GM18873 (cell line): Measurements from ENCODE around the gene FBXO31.

Experiments
- ATAC-seq: cut with Tn5 transposase; IDR thresholded peaks from one replicate; pipeline ENCODE4 v1.9.1; 2021; ENCODE audit warnings: mild to moderate bottlenecking, moderate library complexity, moderate number of reproducible peaks; ENCODE audit not compliant: unreplicated experiment, low FRiP score

Gene FBXO31

DNA sequence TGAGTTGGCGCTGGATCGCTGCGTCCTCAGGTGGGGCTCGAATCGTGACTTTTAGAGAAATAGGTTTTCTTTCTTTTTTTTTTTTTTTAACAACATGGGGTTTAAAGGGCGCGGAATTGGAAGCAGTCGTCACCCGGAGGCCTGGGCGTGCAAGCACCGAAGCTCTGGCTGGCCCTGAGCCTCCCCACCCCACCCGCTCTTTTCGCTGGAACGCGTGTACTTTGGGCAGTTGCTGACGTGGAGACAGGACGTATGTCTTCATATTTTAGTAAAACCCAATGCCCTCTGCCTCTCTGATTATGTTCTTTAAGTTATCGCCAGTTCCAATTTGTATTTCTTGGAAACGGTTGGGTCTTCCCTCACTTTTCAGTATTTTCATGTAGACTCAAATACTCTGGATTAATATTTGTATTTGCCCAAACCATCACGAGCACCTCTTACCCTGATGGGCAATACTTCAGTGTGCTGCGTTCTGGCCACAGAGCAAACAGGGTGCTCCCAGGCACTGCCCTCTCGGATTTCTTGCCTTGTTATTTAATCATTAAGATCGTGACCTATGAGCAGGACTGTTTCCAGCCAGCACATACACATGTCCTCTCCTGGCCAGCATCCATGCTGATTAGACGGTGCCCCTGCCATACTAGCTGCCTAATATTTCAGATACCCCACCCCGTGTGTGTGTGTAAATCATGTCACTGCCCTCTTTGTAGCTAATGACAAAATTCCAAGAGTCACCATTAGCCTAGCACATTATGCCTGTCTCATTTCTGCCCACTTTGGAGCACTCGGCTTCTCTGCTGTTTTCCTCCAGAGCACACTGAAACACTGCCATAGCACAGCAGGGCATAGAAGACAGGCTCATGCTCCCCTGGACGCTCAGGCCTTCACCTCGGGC lies 65.6 kb downstream of the FBXO31 start:
- ATAC-seq = no peak

- ATAC-seq = peak; percentile 83
Observed at GRCh38 chr16:87316923-87317749, 66.4 kb downstream of the FBXO31 start, which contains the start of gene C16orf95. Gene C16orf95 (minus strand): TSS chr16:87317392. CDS start chr16:87317242, 150 bp downstream.

DNA sequence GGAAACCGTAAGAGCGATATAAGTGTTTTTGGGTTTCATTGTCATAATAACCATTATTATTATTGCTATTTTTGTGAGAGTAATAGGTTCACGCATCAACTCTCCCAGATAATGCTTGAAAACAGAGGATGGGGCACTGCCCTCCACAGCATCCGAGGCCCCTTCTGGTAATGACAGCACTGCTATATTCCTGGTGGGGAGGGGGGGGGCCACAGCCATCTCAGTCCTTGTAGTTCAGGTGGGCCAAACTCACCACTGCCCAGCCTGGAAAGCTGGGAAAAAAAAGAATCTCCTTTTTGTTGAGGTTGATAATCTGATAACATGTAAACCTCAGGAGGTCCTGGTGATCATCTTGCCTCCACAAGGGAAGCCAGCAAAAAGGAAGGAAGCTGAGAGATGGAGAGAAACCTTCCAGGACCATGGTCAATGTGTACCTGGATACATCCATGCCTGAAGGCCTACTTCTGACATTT lies 67.1 kb downstream of the FBXO31 start:
- ATAC-seq = no peak

DNA sequence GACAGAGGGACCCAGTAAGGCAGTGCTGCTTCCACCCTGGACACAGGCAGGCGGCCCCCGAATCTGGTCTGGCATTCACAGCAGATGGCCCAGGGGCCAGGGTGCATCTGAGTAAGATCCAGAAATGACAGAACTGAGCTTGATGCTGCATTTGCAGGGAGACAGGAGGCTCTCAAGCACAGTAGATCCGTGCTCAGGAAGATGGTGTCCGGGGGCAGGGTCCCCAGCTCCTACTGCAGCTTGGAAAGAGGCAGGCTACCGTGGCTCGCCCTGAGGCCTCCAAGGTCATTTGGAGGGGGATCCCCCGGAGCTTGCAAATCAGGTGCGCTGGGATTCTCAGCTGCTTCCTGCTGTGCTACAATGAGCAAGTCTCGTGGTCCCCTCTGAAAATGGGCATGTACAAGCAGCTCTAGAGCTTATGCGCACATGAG lies 68.6 kb downstream of the FBXO31 start:
- no peak for ATAC-seq

DNA sequence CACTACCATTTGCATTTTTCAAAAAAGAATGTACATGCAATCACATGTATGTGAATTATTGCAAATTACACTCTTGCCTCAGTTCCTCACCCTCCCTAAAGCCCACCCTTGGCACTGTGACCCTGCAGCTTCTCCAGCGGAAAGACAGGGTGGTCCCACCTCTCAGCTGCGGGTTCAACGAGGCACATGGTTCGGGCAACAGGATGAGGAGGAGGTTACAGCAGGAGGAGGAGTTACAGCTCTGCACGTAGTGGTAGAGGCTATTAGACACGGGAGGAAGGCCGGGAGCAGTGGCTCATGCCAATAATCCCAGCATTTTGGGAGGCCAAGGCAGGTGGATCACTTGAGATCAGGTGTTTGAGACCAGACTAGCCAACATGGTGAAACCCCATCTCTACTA lies 71.6 kb downstream of the FBXO31 start:
- ATAC-seq = no peak

DNA sequence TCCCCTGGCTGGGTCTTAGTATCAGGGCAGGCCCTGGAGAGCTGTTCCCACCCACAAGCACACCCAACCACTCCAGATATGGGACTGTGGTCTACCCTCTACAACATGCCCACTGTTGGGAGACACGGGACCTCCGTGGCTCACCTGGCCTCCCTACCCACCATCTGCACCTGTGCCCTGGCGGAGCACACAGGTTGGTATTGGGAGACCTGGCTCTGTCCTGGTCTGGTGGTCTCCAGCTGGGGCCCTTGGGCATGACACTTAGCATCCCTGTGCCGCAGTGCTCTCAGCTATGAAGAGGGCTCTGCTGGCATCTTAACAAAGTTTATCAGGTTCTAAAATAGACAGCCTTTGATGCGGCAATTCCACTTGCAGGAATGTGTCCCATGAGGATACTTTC lies 72.2 kb downstream of the FBXO31 start:
- no peak for ATAC-seq

DNA sequence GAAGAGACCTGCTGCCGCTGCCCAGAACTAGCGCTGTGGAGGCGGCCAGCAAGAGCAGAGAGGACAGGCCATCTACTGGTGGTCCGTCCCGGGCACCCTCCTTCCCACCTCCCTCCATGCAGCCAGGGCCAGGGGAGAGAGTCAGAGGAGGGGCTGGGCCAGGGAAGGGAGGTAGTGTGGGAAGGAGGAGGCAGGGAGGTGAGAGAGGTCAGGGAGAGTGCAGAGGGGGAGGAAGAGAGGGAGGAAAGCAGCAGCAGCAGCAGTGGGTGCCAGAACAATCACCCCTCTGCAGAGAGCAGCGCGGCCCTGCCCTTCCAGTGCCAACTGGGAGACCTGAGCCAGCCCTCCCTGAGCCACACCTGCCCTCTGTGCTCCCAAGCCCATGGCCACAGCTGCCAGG lies 73.0 kb downstream of the FBXO31 start:
- no peak for ATAC-seq

GRCh38 chr16:87309620-87310525 lies 73.7 kb downstream of the FBXO31 start:
- no peak for ATAC-seq

DNA sequence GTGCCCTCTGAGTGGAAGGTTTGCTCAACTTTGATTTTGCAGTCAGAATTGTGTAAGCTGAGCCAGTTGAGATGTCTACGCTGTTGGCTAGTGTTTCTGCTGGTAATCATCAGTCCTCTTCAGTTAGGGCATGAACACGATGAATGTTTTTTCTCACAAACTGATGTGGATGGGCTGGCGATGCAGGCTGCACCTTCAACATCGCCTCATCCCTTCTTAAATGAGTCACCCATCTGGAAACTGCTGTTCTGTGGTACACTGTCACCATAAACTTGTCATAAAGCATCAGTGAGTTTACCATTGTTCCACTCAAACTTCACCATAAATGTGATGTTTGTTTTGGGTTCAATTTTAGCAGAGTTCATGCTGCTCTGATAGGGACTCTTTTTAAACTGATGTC lies 74.8 kb downstream of the FBXO31 start:
- ATAC-seq = no peak

GRCh38 chr16:87306516-87306915 lies 77.1 kb downstream of the FBXO31 start:
- ATAC-seq = no peak

- ATAC-seq = no peak
Observed at GRCh38 chr16:87305505-87306391, 77.8 kb downstream of the FBXO31 start.

DNA sequence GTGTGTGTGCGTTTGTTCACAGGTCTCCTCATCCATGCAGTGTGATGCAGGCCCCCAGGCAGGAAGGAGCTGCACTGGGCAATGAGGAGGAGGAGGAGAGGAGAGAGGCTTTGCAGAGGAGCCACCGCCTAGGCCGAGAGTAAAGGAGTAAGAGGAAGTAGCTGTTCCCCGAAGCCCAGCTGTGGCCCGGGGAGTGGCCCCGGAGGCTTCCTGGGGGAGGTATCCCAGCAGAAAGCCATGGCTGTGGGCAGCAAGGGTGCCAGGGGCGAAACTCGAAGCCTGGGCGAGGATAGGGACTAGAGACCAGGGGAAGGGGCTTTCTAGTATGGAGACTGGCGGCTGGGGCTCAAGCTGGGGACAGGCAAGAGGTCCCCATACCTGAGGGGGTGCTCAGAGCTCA lies 78.6 kb downstream of the FBXO31 start:
- no peak for ATAC-seq

- ATAC-seq = no peak
Observed at GRCh38 chr16:87303962-87304521, 79.5 kb downstream of the FBXO31 start.

DNA sequence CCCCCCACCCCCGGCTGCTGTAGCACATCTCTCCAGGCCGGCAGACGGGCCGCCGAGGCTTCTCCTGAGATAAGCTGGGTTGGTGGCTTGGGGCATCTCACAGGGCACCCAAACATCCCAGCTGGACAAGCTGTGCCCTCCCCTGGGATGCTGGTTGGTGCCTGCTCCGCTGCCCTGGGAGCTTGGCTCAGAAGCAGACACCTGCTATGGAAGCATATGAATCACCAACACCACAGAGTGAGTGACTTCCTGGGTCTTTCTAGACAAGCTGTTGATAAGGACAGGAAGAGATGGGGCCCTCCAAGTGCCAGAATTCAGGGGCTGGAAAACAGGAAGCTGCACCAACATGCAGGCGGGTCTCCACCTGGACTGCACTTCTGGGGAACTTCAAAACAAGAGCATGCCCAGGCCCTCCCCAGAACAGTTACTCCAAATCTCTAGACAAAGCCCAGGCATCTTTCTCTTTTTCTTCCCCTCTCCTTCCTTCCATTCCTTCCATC lies 80.1 kb downstream of the FBXO31 start:
- ATAC-seq = no peak

- no peak for ATAC-seq
Observed at GRCh38 chr16:87298857-87299465, 84.6 kb downstream of the FBXO31 start.

- no peak for ATAC-seq
Observed at GRCh38 chr16:87297918-87298631, 85.5 kb downstream of the FBXO31 start.

GRCh38 chr16:87297407-87297806 lies 86.2 kb downstream of the FBXO31 start:
- no peak for ATAC-seq
